LNCaP clone FGC (cell line): ENCODE results near the gene CACNA1E.

Experiments
- DNase-seq: peaks from one replicate; pipeline ENCODE4 v3.0.0-alpha.2; 2011; ENCODE audit warnings: low read depth
- H3K4me3 ChIP-seq: 2 replicates; pipeline ENCODE4 v1.5.1; 2011; ENCODE audit warnings: mild to moderate bottlenecking, low read depth, low read length, control low read depth
- TF ChIP-seq, protein P1 (sequence below): IDR thresholded peaks from 2 replicates; pipeline ENCODE4 v1.5.1; 2012; ENCODE audit warnings: mild to moderate bottlenecking; ENCODE audit not compliant: control insufficient read depth, insufficient read depth; ENCODE audit errors: extremely low read depth

Gene CACNA1E

DNA sequence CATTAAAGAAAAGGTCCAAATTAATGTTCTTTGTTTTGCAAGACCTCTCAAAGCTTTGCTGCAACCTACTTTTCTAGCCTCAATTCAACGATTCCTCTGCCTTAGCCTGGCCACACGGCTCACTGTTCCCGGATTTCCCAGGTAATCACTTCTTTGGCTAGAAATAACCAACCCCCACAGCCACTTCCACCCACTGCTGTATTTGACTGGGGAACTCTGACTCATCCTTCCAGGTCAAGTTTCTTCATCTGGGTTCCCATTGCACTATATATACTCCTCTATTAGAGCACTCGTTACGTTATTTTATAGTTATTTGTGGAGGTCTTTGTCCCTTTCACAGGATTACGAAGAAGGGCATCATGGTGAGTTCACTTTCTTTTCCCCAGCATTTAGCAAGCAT lies 185.9 kb downstream of the CACNA1E start:
- no peak for DNase-seq
- H3K4me3 ChIP-seq: no peak overlapping the region
- TF ChIP-seq, protein P1, sequence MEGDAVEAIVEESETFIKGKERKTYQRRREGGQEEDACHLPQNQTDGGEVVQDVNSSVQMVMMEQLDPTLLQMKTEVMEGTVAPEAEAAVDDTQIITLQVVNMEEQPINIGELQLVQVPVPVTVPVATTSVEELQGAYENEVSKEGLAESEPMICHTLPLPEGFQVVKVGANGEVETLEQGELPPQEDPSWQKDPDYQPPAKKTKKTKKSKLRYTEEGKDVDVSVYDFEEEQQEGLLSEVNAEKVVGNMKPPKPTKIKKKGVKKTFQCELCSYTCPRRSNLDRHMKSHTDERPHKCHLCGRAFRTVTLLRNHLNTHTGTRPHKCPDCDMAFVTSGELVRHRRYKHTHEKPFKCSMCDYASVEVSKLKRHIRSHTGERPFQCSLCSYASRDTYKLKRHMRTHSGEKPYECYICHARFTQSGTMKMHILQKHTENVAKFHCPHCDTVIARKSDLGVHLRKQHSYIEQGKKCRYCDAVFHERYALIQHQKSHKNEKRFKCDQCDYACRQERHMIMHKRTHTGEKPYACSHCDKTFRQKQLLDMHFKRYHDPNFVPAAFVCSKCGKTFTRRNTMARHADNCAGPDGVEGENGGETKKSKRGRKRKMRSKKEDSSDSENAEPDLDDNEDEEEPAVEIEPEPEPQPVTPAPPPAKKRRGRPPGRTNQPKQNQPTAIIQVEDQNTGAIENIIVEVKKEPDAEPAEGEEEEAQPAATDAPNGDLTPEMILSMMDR: no peak

DNA sequence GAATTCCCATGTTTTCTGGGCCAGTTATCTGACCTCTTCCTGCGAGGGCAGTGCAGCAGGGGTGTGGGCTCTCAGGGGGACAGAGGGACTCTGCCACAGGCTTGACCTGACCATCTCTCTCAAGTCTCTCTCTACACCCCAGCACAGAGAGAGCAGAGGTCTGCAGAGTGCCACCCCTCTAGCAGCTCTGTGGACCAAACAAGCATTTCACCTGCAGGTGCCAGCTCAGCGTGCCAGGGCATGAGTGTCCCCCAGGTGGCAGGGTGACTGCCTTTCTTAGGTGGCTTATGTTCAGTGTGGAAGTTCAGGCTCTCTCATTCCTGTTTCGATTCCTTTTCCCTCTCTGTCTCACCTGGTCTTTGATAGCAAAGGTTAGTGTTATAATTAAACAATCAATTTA lies 191.3 kb downstream of the CACNA1E start:
- no peak for DNase-seq
- TF ChIP-seq, protein P1: peak; percentile 29
- no peak overlapping the region for H3K4me3 ChIP-seq

DNA sequence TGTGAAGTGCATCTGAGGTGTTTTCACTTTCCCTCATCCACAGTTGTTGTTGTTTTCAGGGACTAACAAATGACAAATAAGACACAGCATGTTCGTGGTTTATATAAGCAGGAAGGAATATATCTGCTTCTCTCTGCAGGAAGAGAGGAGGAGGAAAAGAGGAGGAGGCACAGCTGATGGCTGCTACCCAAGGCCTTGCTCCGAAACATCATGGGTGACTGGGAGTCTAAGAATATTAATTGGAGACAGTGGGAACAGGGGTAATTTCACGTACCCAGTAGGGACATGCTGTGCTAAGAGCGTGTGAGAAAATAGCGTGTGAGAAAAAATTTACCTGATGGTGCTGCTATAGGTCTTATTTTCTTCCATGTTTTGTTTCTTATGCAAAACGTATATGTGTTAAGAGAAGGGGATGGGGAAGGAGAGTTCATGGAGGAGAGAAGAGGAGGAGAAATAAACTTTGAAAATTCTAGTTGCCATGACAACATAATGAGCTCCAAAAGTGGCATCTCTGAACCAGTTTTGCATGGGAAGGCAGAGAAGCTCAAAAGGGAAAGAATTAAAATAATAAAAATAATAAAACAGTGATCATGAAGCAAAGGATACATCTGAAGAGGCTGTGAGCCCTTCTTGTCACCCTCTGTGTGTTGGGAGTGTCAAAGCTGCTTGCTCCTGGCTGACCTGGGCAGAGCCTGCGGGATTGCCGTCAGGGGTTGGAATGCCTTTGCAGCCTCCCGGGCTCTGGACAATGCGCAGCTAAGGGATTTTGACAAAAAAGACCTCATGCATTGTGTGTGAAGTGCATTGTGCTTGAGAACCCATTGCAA lies 192.0 kb downstream of the CACNA1E start:
- DNase-seq: no peak
- H3K4me3 ChIP-seq: no peak overlapping the region
- TF ChIP-seq, protein P1: no peak

DNA sequence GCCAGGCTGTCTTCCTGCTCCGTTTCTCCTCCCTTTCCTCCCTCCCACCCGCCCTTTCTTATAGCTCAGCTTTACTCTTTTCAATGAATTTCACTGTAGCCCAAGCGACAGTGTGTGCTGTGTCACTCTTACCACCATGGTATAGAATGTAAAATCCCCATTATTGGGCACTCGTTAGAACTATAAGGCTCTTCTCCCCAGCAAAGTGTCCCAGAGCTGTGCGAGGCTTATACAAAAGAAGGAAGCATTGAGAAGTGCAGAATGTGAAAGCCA lies 192.5 kb downstream of the CACNA1E start:
- no peak for DNase-seq
- no peak overlapping the region for H3K4me3 ChIP-seq
- TF ChIP-seq, protein P1: no peak

DNA sequence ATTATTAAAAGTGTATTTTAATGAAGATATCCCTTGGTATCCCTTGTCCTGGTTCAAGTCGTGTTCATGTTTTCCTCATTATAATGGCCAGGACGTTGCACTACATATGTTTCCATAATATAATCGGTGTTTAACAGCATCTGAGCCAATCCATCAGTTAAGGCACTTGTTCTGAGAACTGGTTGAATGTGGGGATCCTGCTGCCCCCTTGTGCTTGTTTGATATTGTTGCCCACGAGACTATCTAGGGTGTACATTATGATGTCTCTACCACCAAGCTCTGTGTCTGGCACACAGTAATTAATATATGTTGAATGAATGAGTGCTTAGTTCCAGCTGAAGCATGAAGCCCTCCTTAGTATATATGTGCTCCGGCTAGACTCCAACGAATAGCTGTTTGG lies 193.0 kb downstream of the CACNA1E start:
- TF ChIP-seq, protein P1: peak; percentile 47
- DNase-seq: no peak
- H3K4me3 ChIP-seq: no peak overlapping the region

DNA sequence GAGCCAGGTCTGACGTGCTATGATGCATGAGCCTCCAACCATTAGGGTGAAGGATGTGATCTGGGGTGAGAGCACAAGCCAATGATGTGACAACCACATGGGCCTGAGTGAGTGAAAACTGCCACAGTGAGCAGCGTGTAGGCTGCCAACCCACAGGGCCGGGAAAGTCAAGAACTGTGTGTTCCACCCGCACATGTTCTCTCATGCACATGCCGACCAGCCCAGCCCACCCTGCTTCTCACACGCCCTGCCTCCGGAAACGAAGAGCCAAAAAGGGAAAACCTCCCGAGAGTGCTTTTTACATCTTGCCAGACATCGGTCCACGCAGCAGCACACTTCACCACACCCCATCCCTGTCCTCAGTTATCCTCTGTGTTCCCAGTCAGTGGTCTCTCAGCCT lies 197.0 kb downstream of the CACNA1E start:
- no peak overlapping the region for H3K4me3 ChIP-seq
- TF ChIP-seq, protein P1: no peak

DNA sequence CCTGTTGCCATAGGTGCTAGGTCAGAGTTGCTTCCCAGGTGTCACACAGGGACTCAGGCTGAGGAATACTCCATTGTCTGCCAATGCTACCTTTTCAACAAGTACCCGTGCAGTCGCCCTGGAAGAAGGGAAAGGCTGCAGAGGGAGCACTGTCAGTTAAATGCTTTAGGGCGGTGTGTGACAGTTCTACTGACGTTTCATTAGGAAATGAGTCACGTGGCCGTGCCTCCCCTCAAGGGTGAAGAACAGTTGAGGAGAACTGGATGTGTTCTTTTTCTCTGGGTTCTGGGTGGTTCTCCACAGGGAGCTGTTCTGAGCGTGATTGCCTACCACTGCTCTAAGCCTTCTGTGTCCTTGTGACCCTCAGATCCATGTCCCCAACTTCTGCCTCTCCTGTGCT lies 197.6 kb downstream of the CACNA1E start:
- DNase-seq: no peak
- TF ChIP-seq, protein P1: no peak
- no peak overlapping the region for H3K4me3 ChIP-seq

More for the DNA sequence above, 197.0 kb downstream of the CACNA1E start:
- no peak for DNase-seq
